Left lung (tissue), 10 donors: ENCODE results near the gene DIO3. TPM values are rescaled to one million over a fixed set of nuclear protein-coding genes. Genes with fewer than 3 reads are reported as not detected.

Source experiments
- ATAC-seq: fragments of 200-7000 bp; cut with Tn5 transposase; one replicate; pipeline ENCODE4 v1.9.1; 2020; ENCODE audit warnings: moderate library complexity
- DNase-seq, 4 donors: peaks; one replicate each; pipeline ENCODE4 v3.0.0-alpha.2; 2013 to 2020
- H3K27ac ChIP-seq, 2 donors: fragments of 200-600 bp; sonication (generic) in 1 of 2; one replicate each; pipeline versions ENCODE4 v1.5.0 to v1.8.0; 2020 to 2021
- H3K27me3 ChIP-seq, 2 donors: fragments of 200-600 bp; sonication (generic) in 1 of 2; one replicate each; pipeline versions ENCODE4 v1.5.0 to v1.8.0; 2020 to 2021
- H3K36me3 ChIP-seq, 2 donors: fragments of 200-600 bp; sonication (generic) in 1 of 2; one replicate each; pipeline versions ENCODE4 v1.5.0 to v1.8.0; 2020 to 2021
- H3K4me1 ChIP-seq, 2 donors: fragments of 200-600 bp; one replicate each; pipeline ENCODE4 v1.8.0; 2021
- H3K4me3 ChIP-seq, 2 donors: fragments of 200-600 bp; sonication (generic) in 1 of 2; one replicate each; pipeline versions ENCODE4 v1.5.0 to v1.8.0; 2020 to 2021; ENCODE audit warnings: mild to moderate bottlenecking in 1 of 2
- H3K9me3 ChIP-seq, 2 donors: fragments of 200-600 bp; sonication (generic) in 1 of 2; one replicate each; pipeline versions ENCODE4 v1.5.0 to v1.8.0; 2020 to 2021
- CTCF ChIP-seq, 2 donors: fragments of 200-600 bp; sonication (generic) in 1 of 2; IDR thresholded peaks; one replicate each; pipeline versions ENCODE4 v1.5.0 to v1.8.0; 2021; ENCODE audit warnings: antibody characterized with exemption in 2 of 2
- intact Hi-C, 2 donors: fragments of 100-400 bp; cut with DNase I; formaldehyde crosslinking; loops; one replicate each; pipeline versions ENCODE4 v1.11.2 to v1.14.2; 2022
- polyA plus RNA-seq, 6 donors: library from polyadenylated mRNA; unstranded; fragments of 120-200 nt; gene quantifications; one replicate each; pipeline ENCODE4 v1.2.1, GENCODE V29; 2013; ENCODE audit not compliant: insufficient read length in 6 of 6
- total RNA-seq, 2 donors: library from RNA; stranded (reverse); fragmentation: NEBNext Ultra II Directional; extraction: Animal tissue kit (Norgen Biotek cat#: 25700); gene quantifications; one replicate each; pipeline ENCODE4 v1.2.1, GENCODE V29; 2021
- donor health status: DM: no; HTN: yes; CAD: no.
- donor health status: DM: no; HTN: no; CAD: no.

The DIO3 gene
- total and polyA plus RNA-seq, 8 donors = 0.16 to 0.84 (median 0.36) TPM

GRCh38 chr14:101535701-101536207 lies 25.5 kb upstream of the DIO3 start:
- Histone ChIP-seq H3K36me3 (no peaks in the 10 kb centered on the region), H3K27ac (no peak overlapping the region), H3K27me3 (no peaks in the 10 kb centered on the region), H3K9me3 (no peaks in the 10 kb centered on the region), H3K4me3 (no peak overlapping the region), H3K4me1 (peaks cover 0 to 14% of the 10 kb centered on the region in 2 donors)
- DNase-seq (no peak), ATAC-seq (no peak)
- no peak for TF ChIP-seq CTCF (IDR thresholded peaks at IDR 0.05)
- intact Hi-C loops = no loop called here

- Histone ChIP-seq H3K4me1 (peaks cover 0 to 14% of the 10 kb centered on the region in 2 donors), H3K27ac (no peak overlapping the region), H3K27me3 (no peaks in the 10 kb centered on the region), H3K4me3 (no peak overlapping the region), H3K9me3 (no peaks in the 10 kb centered on the region), H3K36me3 (no peaks in the 10 kb centered on the region)
- intact Hi-C loops = no loop called here
- ATAC-seq (no peak), DNase-seq (no peak)
- TF ChIP-seq CTCF (IDR thresholded peaks at IDR 0.05) = no peak
These were observed 24.0 kb upstream of the DIO3 start for GRCh38 chr14:101537286-101537685.

- Histone ChIP-seq H3K27ac (no peak overlapping the region), H3K27me3 (no peaks in the 10 kb centered on the region), H3K36me3 (no peaks in the 10 kb centered on the region), H3K4me1 (peaks cover 0 to 14% of the 10 kb centered on the region in 2 donors), H3K9me3 (peaks cover 0 to 2% of the 10 kb centered on the region in 2 donors), H3K4me3 (no peak overlapping the region)
- intact Hi-C loops = no loop called here
- DNase-seq = no peak
- ATAC-seq = no peak
- no peak for TF ChIP-seq CTCF (IDR thresholded peaks at IDR 0.05)
These were observed 22.4 kb upstream of the DIO3 start for GRCh38 chr14:101538878-101539277.

GRCh38 chr14:101539880-101540279 lies 21.4 kb upstream of the DIO3 start:
- no peak for DNase-seq
- TF ChIP-seq CTCF (IDR thresholded peaks at IDR 0.05) = no peak
- intact Hi-C loops = no loop called here
- Histone ChIP-seq H3K4me3 (no peak overlapping the region), H3K4me1 (peaks cover 0 to 13% of the 10 kb centered on the region in 2 donors), H3K36me3 (no peaks in the 10 kb centered on the region), H3K9me3 (peaks cover 0 to 7% of the 10 kb centered on the region in 2 donors), H3K27ac (no peak overlapping the region), H3K27me3 (no peaks in the 10 kb centered on the region)
- no peak for ATAC-seq

- Histone ChIP-seq H3K36me3 (no peaks in the 10 kb centered on the region), H3K9me3 (peaks cover 0 to 7% of the 10 kb centered on the region in 2 donors), H3K27ac (no peak overlapping the region), H3K4me1 (peaks cover 0 to 4% of the 10 kb centered on the region in 2 donors), H3K4me3 (no peak overlapping the region), H3K27me3 (peaks cover 0 to 3% of the 10 kb centered on the region in 2 donors)
- intact Hi-C loops = no loop called here
- ATAC-seq (no peak), DNase-seq (peak in 1 of 4 donors; percentile 76)
- TF ChIP-seq CTCF (IDR thresholded peaks at IDR 0.05) = no peak
These were observed 20.5 kb upstream of the DIO3 start for GRCh38 chr14:101540481-101541462.
